PC-3 (cell line): ENCODE results near the gene FAU.

ENCODE experiments used
- CTCF ChIP-seq: fragments of 300-600 bp; sonication (generic); conservative IDR thresholded peaks from 2 replicates; pipeline ENCODE4 v1.5.1; 2017; ENCODE audit warnings: antibody characterized with exemption, low read depth, mild to moderate bottlenecking, low read length
- EZH2 ChIP-seq: fragments of 300-600 bp; sonication (generic); IDR thresholded peaks from one replicate; pipeline ENCODE4 v1.6.1; 2017; ENCODE audit warnings: antibody characterized with exemption, mild to moderate bottlenecking, low read length; ENCODE audit not compliant: unreplicated experiment

DNA sequence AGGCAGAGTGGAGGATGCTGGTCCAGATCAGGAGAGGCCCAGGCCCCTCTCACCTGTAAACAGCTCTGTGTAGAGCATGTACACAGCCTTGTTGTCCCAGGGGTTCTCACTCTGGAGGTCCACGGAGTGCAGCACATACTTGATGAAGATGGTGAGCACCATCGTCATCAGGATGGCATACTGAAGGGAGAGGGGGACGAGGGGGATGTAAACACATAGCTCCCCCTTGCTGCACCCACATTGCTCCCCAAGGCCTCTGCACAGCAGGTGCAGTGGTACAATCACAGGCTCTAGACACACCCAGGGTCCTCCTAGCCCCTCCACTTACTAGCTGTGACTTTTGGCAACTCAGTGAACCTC, 9.5 kb upstream of the FAU start:
- no peak for TF ChIP-seq CTCF
- TF ChIP-seq EZH2 = no peak
